ENCODE measurements around the gene SCAMP1.

The SCAMP1 gene

GRCh38 chr5:78360674-78360923 is 182 bp downstream of the SCAMP1 start:
- Histone ChIP-seq H3K4me3 (ENCODE audit: insufficient read depth, low read depth, low read length, poor library complexity, severe bottlenecking) (peak overlapping the region; percentile 100), H3K9me3 (ENCODE audit: control insufficient read depth, low read length) (no peaks in the 10 kb centered on the region), H3K36me3 (ENCODE audit: control insufficient read depth, insufficient read depth, low read length) (no peaks in the 10 kb centered on the region), H3K27me3 (replicated peaks; ENCODE audit: control insufficient read depth, insufficient read depth, low read length, poor library complexity, severe bottlenecking) (no peaks in the 10 kb centered on the region), H3K4me1 (ENCODE audit: control insufficient read depth, insufficient read depth, low read length, poor library complexity, severe bottlenecking) (peaks cover 20% of the 10 kb centered on the region), H3K27ac (ENCODE audit: insufficient read depth, low read length, poor library complexity, severe bottlenecking) (peak overlapping the region; percentile 83)
- DNase-seq, result no peak

GRCh38 chr5:78360924-78361630 is 660 bp downstream of the SCAMP1 start:
- Histone ChIP-seq H3K4me3 (ENCODE audit: insufficient read depth, low read depth, low read length, poor library complexity, severe bottlenecking) (peak overlapping the region; percentile 100), H3K36me3 (ENCODE audit: control insufficient read depth, insufficient read depth, low read length) (no peaks in the 10 kb centered on the region), H3K27ac (ENCODE audit: insufficient read depth, low read length, poor library complexity, severe bottlenecking) (peak overlapping the region; percentile 83), H3K9me3 (ENCODE audit: control insufficient read depth, low read length) (no peaks in the 10 kb centered on the region), H3K4me1 (ENCODE audit: control insufficient read depth, insufficient read depth, low read length, poor library complexity, severe bottlenecking) (peaks cover 20% of the 10 kb centered on the region), H3K27me3 (replicated peaks; ENCODE audit: control insufficient read depth, insufficient read depth, low read length, poor library complexity, severe bottlenecking) (no peaks in the 10 kb centered on the region)
- DNase-seq, result peak; percentile 60 to 73 (median 66)

DNA sequence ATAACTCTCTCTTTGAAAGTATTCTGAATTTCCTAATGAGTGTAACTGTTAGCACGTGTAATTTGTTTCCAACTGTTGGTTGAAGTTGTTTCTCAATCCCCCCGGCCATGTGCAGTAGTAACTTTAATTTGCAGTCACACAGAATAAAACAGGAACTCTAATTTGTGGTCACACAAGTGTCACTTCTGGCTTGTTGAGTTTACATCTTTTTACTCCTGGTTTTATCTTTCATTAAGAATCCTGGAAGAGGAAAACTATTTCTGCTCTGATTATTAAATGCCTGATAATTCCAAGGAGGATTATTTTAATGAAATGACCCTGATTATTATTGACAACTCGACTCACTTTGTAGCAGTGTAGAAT is 1.2 kb downstream of the SCAMP1 start:
- peak overlapping the region; percentile 83 for H3K27ac ChIP-seq (ENCODE audit: insufficient read depth, low read length, poor library complexity, severe bottlenecking)
- no peaks in the 10 kb centered on the region for H3K27me3 ChIP-seq (replicated peaks; ENCODE audit: control insufficient read depth, insufficient read depth, low read length, poor library complexity, severe bottlenecking)
- H3K4me1 ChIP-seq (ENCODE audit: control insufficient read depth, insufficient read depth, low read length, poor library complexity, severe bottlenecking), result peaks cover 20% of the 10 kb centered on the region
- DNase-seq, result no peak
- H3K36me3 ChIP-seq (ENCODE audit: control insufficient read depth, insufficient read depth, low read length), result no peaks in the 10 kb centered on the region
- no peaks in the 10 kb centered on the region for H3K9me3 ChIP-seq (ENCODE audit: control insufficient read depth, low read length)
- peak overlapping the region; percentile 100 for H3K4me3 ChIP-seq (ENCODE audit: insufficient read depth, low read depth, low read length, poor library complexity, severe bottlenecking)

DNA sequence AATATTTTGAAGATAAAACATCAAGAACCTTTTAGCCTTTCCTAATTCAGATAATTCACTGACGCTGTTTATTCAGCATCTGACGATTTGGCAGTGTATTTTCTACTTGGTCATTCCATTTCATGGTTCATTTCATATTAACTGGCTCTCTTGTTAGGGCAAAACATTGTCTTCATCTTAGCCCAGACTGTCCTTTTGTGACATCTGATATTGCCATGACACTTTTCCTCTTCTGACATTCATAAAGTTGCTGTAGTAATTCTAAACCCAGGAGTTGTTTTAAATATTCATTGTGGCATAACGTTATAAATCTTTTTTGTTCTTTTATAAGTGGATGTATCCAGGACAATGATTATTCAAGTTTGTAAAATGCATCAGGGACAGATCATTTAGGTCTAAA is 1.8 kb downstream of the SCAMP1 start:
- Histone ChIP-seq H3K27me3 (replicated peaks; ENCODE audit: control insufficient read depth, insufficient read depth, low read length, poor library complexity, severe bottlenecking) (no peaks in the 10 kb centered on the region), H3K27ac (ENCODE audit: insufficient read depth, low read length, poor library complexity, severe bottlenecking) (no peak overlapping the region), H3K36me3 (ENCODE audit: control insufficient read depth, insufficient read depth, low read length) (no peaks in the 10 kb centered on the region), H3K4me3 (ENCODE audit: insufficient read depth, low read depth, low read length, poor library complexity, severe bottlenecking) (no peak overlapping the region), H3K4me1 (ENCODE audit: control insufficient read depth, insufficient read depth, low read length, poor library complexity, severe bottlenecking) (peaks cover 20% of the 10 kb centered on the region), H3K9me3 (ENCODE audit: control insufficient read depth, low read length) (no peaks in the 10 kb centered on the region)
- DNase-seq, result no peak

- H3K4me3 ChIP-seq (ENCODE audit: insufficient read depth, low read depth, low read length, poor library complexity, severe bottlenecking), result no peak overlapping the region
- H3K27me3 ChIP-seq (replicated peaks; ENCODE audit: control insufficient read depth, insufficient read depth, low read length, poor library complexity, severe bottlenecking), result no peaks in the 10 kb centered on the region
- H3K4me1 ChIP-seq (ENCODE audit: control insufficient read depth, insufficient read depth, low read length, poor library complexity, severe bottlenecking), result peaks cover 15% of the 10 kb centered on the region
- DNase-seq, result no peak
- no peaks in the 10 kb centered on the region for H3K9me3 ChIP-seq (ENCODE audit: control insufficient read depth, low read length)
- H3K27ac ChIP-seq (ENCODE audit: insufficient read depth, low read length, poor library complexity, severe bottlenecking), result no peak overlapping the region
- no peaks in the 10 kb centered on the region for H3K36me3 ChIP-seq (ENCODE audit: control insufficient read depth, insufficient read depth, low read length)
These were observed 3.6 kb downstream of the SCAMP1 start for GRCh38 chr5:78364005-78364404.

DNA sequence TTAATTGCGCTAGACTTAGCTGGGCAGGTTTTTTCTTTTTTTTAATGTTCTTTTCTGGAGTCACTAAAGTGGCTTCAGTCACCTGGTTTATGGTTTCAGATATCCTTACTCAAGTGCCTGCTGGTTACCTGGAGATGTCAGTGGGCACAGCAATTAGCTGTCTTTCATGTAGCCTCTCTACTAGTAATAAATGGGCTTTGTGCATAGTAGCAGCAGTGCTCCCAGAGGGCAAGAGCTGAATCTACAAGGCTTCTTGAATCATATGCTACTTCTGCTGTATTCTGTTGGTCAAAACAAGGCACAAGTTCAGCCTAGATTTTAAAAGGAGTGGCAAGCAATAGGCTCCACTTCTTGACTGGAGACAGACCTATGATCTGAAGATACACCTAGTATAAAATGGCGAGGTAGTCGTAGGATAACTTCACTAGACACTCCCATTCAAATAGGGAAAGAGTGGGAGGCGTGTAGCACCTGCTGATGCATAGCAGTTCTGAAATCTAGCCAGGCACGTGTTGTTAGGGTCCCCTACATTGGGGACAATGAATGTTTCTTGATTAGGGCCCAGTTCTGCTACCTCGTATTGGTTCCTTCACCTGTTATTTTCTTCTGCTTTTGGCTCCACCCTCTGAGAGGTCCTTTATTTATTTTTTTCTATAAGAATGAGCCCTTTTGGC is 7.0 kb downstream of the SCAMP1 start:
- H3K4me3 ChIP-seq (ENCODE audit: insufficient read depth, low read depth, low read length, poor library complexity, severe bottlenecking), result no peak overlapping the region
- no peaks in the 10 kb centered on the region for H3K4me1 ChIP-seq (ENCODE audit: control insufficient read depth, insufficient read depth, low read length, poor library complexity, severe bottlenecking)
- H3K27ac ChIP-seq (ENCODE audit: insufficient read depth, low read length, poor library complexity, severe bottlenecking), result no peak overlapping the region
- H3K36me3 ChIP-seq (ENCODE audit: control insufficient read depth, insufficient read depth, low read length), result no peaks in the 10 kb centered on the region
- H3K27me3 ChIP-seq (replicated peaks; ENCODE audit: control insufficient read depth, insufficient read depth, low read length, poor library complexity, severe bottlenecking), result no peaks in the 10 kb centered on the region
- H3K9me3 ChIP-seq (ENCODE audit: control insufficient read depth, low read length), result no peaks in the 10 kb centered on the region
- no peak for DNase-seq

DNA sequence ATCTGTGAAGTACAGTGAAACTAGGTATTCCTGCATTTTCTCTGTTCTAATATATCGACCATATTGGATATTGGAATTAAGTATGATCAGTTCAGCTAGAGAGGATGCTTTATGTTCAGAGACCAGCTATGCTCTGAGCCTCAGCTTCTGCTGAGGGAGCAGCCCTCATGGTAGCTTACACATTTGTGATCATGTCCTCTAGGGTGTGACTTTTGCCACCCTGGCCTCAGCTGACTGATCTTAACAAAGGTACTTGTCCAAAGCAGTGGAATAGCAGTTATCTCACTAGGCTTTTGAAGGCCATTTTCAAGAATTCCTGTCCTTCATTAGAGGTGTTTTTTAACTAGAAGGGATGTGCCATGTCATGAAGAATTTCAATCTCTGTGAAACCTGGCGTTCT is 9.3 kb downstream of the SCAMP1 start:
- Histone ChIP-seq H3K36me3 (ENCODE audit: control insufficient read depth, insufficient read depth, low read length) (no peaks in the 10 kb centered on the region), H3K4me1 (ENCODE audit: control insufficient read depth, insufficient read depth, low read length, poor library complexity, severe bottlenecking) (no peaks in the 10 kb centered on the region), H3K27ac (ENCODE audit: insufficient read depth, low read length, poor library complexity, severe bottlenecking) (no peak overlapping the region), H3K4me3 (ENCODE audit: insufficient read depth, low read depth, low read length, poor library complexity, severe bottlenecking) (no peak overlapping the region), H3K27me3 (replicated peaks; ENCODE audit: control insufficient read depth, insufficient read depth, low read length, poor library complexity, severe bottlenecking) (no peaks in the 10 kb centered on the region), H3K9me3 (ENCODE audit: control insufficient read depth, low read length) (no peaks in the 10 kb centered on the region)
- DNase-seq, result no peak

- Histone ChIP-seq H3K36me3 (ENCODE audit: control insufficient read depth, insufficient read depth, low read length) (no peaks in the 10 kb centered on the region), H3K27ac (ENCODE audit: insufficient read depth, low read length, poor library complexity, severe bottlenecking) (no peak overlapping the region), H3K4me1 (ENCODE audit: control insufficient read depth, insufficient read depth, low read length, poor library complexity, severe bottlenecking) (no peaks in the 10 kb centered on the region), H3K27me3 (replicated peaks; ENCODE audit: control insufficient read depth, insufficient read depth, low read length, poor library complexity, severe bottlenecking) (no peaks in the 10 kb centered on the region), H3K4me3 (ENCODE audit: insufficient read depth, low read depth, low read length, poor library complexity, severe bottlenecking) (no peak overlapping the region), H3K9me3 (ENCODE audit: control insufficient read depth, low read length) (no peaks in the 10 kb centered on the region)
- no peak for DNase-seq
These were observed 12.8 kb downstream of the SCAMP1 start for GRCh38 chr5:78373231-78373630.

GRCh38 chr5:78376315-78376714 is 15.9 kb downstream of the SCAMP1 start:
- H3K9me3 ChIP-seq (ENCODE audit: control insufficient read depth, low read length), result no peaks in the 10 kb centered on the region
- no peak overlapping the region for H3K4me3 ChIP-seq (ENCODE audit: insufficient read depth, low read depth, low read length, poor library complexity, severe bottlenecking)
- no peaks in the 10 kb centered on the region for H3K4me1 ChIP-seq (ENCODE audit: control insufficient read depth, insufficient read depth, low read length, poor library complexity, severe bottlenecking)
- no peaks in the 10 kb centered on the region for H3K27me3 ChIP-seq (replicated peaks; ENCODE audit: control insufficient read depth, insufficient read depth, low read length, poor library complexity, severe bottlenecking)
- DNase-seq, result no peak
- no peaks in the 10 kb centered on the region for H3K36me3 ChIP-seq (ENCODE audit: control insufficient read depth, insufficient read depth, low read length)
- no peak overlapping the region for H3K27ac ChIP-seq (ENCODE audit: insufficient read depth, low read length, poor library complexity, severe bottlenecking)

DNA sequence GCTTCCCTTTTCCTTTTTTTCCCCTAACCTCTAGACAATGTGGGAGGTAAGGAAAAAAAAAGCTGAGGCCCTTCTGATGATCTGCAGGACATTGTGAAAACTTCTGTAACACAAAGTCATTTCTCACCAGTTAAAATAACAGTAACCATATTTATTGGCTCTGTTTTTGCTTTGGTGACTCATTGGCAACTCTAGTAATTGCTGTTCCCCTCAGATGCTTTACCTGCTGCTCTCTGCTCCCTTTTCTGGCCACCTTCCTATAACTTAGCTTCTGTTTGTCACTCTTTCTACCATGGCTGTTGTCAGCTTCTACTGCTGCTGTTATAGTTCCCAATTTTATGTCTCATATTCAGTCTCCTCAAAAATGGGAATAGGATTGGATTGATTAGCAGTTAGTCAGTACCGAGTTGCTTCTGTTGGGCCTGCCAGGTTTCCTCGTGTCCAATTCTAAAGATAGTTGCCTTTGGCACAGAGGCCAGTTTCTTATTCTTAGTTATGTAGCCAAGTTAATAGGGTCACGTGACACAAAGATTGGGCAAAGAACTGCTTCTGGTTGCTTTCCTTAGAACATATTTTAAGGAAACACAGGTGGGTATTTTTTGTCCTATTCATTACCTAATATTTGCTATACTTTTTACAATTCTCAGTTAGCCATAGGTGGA is 16.8 kb downstream of the SCAMP1 start:
- H3K4me3 ChIP-seq (ENCODE audit: insufficient read depth, low read depth, low read length, poor library complexity, severe bottlenecking), result no peak overlapping the region
- no peaks in the 10 kb centered on the region for H3K27me3 ChIP-seq (replicated peaks; ENCODE audit: control insufficient read depth, insufficient read depth, low read length, poor library complexity, severe bottlenecking)
- DNase-seq, result no peak
- no peaks in the 10 kb centered on the region for H3K4me1 ChIP-seq (ENCODE audit: control insufficient read depth, insufficient read depth, low read length, poor library complexity, severe bottlenecking)
- no peaks in the 10 kb centered on the region for H3K36me3 ChIP-seq (ENCODE audit: control insufficient read depth, insufficient read depth, low read length)
- no peak overlapping the region for H3K27ac ChIP-seq (ENCODE audit: insufficient read depth, low read length, poor library complexity, severe bottlenecking)
- no peaks in the 10 kb centered on the region for H3K9me3 ChIP-seq (ENCODE audit: control insufficient read depth, low read length)

Measured in effector memory CD4-positive, alpha-beta T cell (primary cell).